IMR-90 (cell line): ENCODE results near the gene KRT34. TPM values are rescaled to one million over a fixed set of nuclear protein-coding genes. Genes with fewer than 3 reads are reported as not detected.

ENCODE experiments used
- ATAC-seq: fragments of 200-7000 bp; cut with Tn5 transposase; 2 replicates; pipeline ENCODE4 v1.9.1; 2020; ENCODE audit warnings: low read depth, mild to moderate bottlenecking, moderate library complexity
- BruUV-seq: library from RNA; stranded (reverse); fragments of 400-500 nt; replicated peaks from 2 replicates; lab custom pipeline; 2021; lab: Mats Ljungman, UMichigan
- CTCF ChIA-PET: fragments of 300-600 bp; formaldehyde crosslinking; extraction: SDS; loops from one replicate; lab custom pipeline; 2021; ENCODE audit warnings: antibody characterized with exemption; lab: Yijun Ruan, JAX
- POLR2A ChIA-PET: fragments of 300-600 bp; sonication (Branson Sonifier 250); formaldehyde crosslinking; loops from one replicate; lab custom pipeline; 2022; ENCODE audit warnings: antibody characterized with exemption; ENCODE audit not compliant: unreplicated experiment; lab: Charles Lee
- DNase-seq: peaks from one replicate; pipeline ENCODE4 v3.0.0; 2013
- H2AFZ ChIP-seq: replicated peaks from 2 replicates; pipeline ENCODE3; 2013; ENCODE audit warnings: low read length, mild to moderate bottlenecking; ENCODE audit not compliant: poor library complexity
- H2AK5ac ChIP-seq: 2 replicates; pipeline ENCODE4 v1.6.1; 2013; ENCODE audit warnings: low read depth, low read length, inconsistent platforms
- H2AK9ac ChIP-seq: replicated peaks from 2 replicates; pipeline ENCODE3; 2013; ENCODE audit warnings: mild to moderate bottlenecking, low read depth, low read length, moderate library complexity; ENCODE audit not compliant: poor library complexity
- H2BK120ac ChIP-seq: 2 replicates; pipeline ENCODE4 v1.6.1; 2013; ENCODE audit warnings: low read depth, low read length, inconsistent platforms
- H2BK15ac ChIP-seq: 3 replicates; pipeline ENCODE4 v1.6.1; 2013; ENCODE audit warnings: low read depth, low read length, inconsistent platforms
- H2BK20ac ChIP-seq: 2 replicates; pipeline ENCODE4 v1.6.1; 2013; ENCODE audit warnings: low read depth, mild to moderate bottlenecking, inconsistent platforms, low read length, moderate library complexity
- H2BK5ac ChIP-seq: 2 replicates; pipeline ENCODE4 v1.6.1; 2013; ENCODE audit warnings: mild to moderate bottlenecking, low read depth, low read length, inconsistent platforms; ENCODE audit not compliant: poor library complexity, severe bottlenecking
- H3K14ac ChIP-seq: replicated peaks from 2 replicates; pipeline ENCODE4 v1.6.1; 2013; ENCODE audit warnings: low read depth, low read length, inconsistent platforms
- H3K18ac ChIP-seq: 2 replicates; pipeline ENCODE4 v1.6.1; 2013; ENCODE audit warnings: low read depth, low read length, control low read depth
- H3K23ac ChIP-seq: 2 replicates; pipeline ENCODE4 v1.6.1; 2013; ENCODE audit warnings: low read depth, low read length, inconsistent platforms
- H3K27ac ChIP-seq: 2 replicates; pipeline ENCODE4 v1.5.1; 2013; ENCODE audit warnings: mild to moderate bottlenecking, control low read depth, low read length; ENCODE audit not compliant: insufficient read depth
- H3K27me3 ChIP-seq: 2 replicates; pipeline ENCODE4 v1.6.1; 2013; ENCODE audit warnings: low read length; ENCODE audit not compliant: control insufficient read depth, insufficient read depth
- H3K36me3 ChIP-seq: 2 replicates; pipeline ENCODE4 v1.6.1; 2013; ENCODE audit warnings: low read length, mixed read lengths; ENCODE audit not compliant: control insufficient read depth, insufficient read depth
- H3K4ac ChIP-seq: 2 replicates; pipeline ENCODE4 v1.6.1; 2013; ENCODE audit warnings: low read depth, low read length, inconsistent platforms
- H3K4me1 ChIP-seq: 2 replicates; pipeline ENCODE4 v1.6.1; 2013; ENCODE audit warnings: low read length, mixed read lengths; ENCODE audit not compliant: control insufficient read depth, insufficient read depth
- H3K4me2 ChIP-seq: 2 replicates; pipeline ENCODE4 v1.6.1; 2013; ENCODE audit warnings: low read depth, mild to moderate bottlenecking, control low read depth, low read length, moderate library complexity
- H3K4me3 ChIP-seq: 2 replicates; pipeline ENCODE4 v1.5.1; 2013; ENCODE audit warnings: low read depth, mild to moderate bottlenecking, control low read depth, low read length, moderate library complexity; ENCODE audit not compliant: insufficient read depth
- H3K56ac ChIP-seq: 2 replicates; pipeline ENCODE4 v1.6.1; 2013; ENCODE audit warnings: low read length, inconsistent platforms; ENCODE audit not compliant: insufficient read depth; ENCODE audit errors: extremely low read depth
- H3K79me1 ChIP-seq, 2 experiments: 2 replicates each; pipeline ENCODE4 v1.6.1; 2013; ENCODE audit warnings: low read length in 2 of 2, inconsistent platforms in 1 of 2, low read depth in 1 of 2
- H3K9ac ChIP-seq: 2 replicates; pipeline ENCODE4 v1.6.1; 2013; ENCODE audit warnings: low read depth, low read length, control low read depth
- H3K9me1 ChIP-seq: 2 replicates; pipeline ENCODE4 v1.6.1; 2013; ENCODE audit warnings: low read length, inconsistent platforms; ENCODE audit not compliant: insufficient read depth
- H3K9me3 ChIP-seq: 2 replicates; pipeline ENCODE4 v1.6.1; 2013; ENCODE audit warnings: low read length; ENCODE audit not compliant: control insufficient read depth, insufficient read depth
- H4K20me1 ChIP-seq: 2 replicates; pipeline ENCODE4 v1.6.1; 2013; ENCODE audit warnings: low read length, inconsistent platforms; ENCODE audit not compliant: insufficient read depth
- H4K5ac ChIP-seq: 2 replicates; pipeline ENCODE4 v1.6.1; 2013; ENCODE audit warnings: mild to moderate bottlenecking, low read depth, low read length, control low read depth
- H4K8ac ChIP-seq, 2 experiments: 2 replicates each; pipeline ENCODE4 v1.6.1; 2013; ENCODE audit warnings: low read depth in 2 of 2, low read length in 2 of 2, control low read depth in 1 of 2, inconsistent platforms in 1 of 2
- H4K91ac ChIP-seq: 2 replicates; pipeline ENCODE4 v1.6.1; 2013; ENCODE audit warnings: low read depth, low read length, inconsistent platforms; ENCODE audit not compliant: insufficient read depth
- BHLHE40 ChIP-seq: fragments of 150-350 bp; IDR thresholded peaks from 2 replicates; pipeline ENCODE4 v1.6.1; 2016; ENCODE audit warnings: mild to moderate bottlenecking, low read depth, low read length
- CEBPB ChIP-seq: IDR thresholded peaks from 2 replicates; pipeline ENCODE4 v1.6.1; 2012; ENCODE audit warnings: low read depth, low read length, improper control_type of control experiment
- CHD1 ChIP-seq: IDR thresholded peaks from 2 replicates; pipeline ENCODE4 v1.6.1; 2012; ENCODE audit warnings: low read depth, low read length, improper control_type of control experiment
- FOS ChIP-seq: fragments of 150-350 bp; IDR thresholded peaks from 2 replicates; pipeline ENCODE4 v1.6.1; 2016; ENCODE audit warnings: low read depth, low read length
- MAFK ChIP-seq: IDR thresholded peaks from 2 replicates; pipeline ENCODE4 v1.6.1; 2012; ENCODE audit warnings: low read depth, low read length, improper control_type of control experiment
- MAZ ChIP-seq: IDR thresholded peaks from 2 replicates; pipeline ENCODE4 v1.6.1; 2012; ENCODE audit warnings: low read depth, mild to moderate bottlenecking, low read length, improper control_type of control experiment, moderate library complexity, borderline replicate concordance
- MXI1 ChIP-seq: IDR thresholded peaks from 2 replicates; pipeline ENCODE4 v1.6.1; 2012; ENCODE audit warnings: low read depth, mild to moderate bottlenecking, low read length, moderate library complexity, borderline replicate concordance
- RAD21 ChIP-seq: IDR thresholded peaks from 2 replicates; pipeline ENCODE4 v1.6.1; 2012; ENCODE audit warnings: low read length, improper control_type of control experiment
- RCOR1 ChIP-seq: IDR thresholded peaks from 2 replicates; pipeline ENCODE4 v1.6.1; 2012; ENCODE audit warnings: mild to moderate bottlenecking, low read length, improper control_type of control experiment; ENCODE audit not compliant: insufficient replicate concordance
- RFX5 ChIP-seq: IDR thresholded peaks from 2 replicates; pipeline ENCODE4 v1.8.0; 2012; ENCODE audit warnings: low read depth, mild to moderate bottlenecking, low read length, moderate library complexity
- SMC3 ChIP-seq: fragments of 150-350 bp; IDR thresholded peaks from 2 replicates; pipeline ENCODE4 v1.6.1; 2016; ENCODE audit warnings: low read depth, mild to moderate bottlenecking, antibody characterized with exemption, low read length, moderate library complexity
- whole genome bisulfite sequencing, 2 experiments: methylation state at CpG; one replicate each; pipeline versions ENCODE4 v1.1.5 to v1.1.7; 2013; ENCODE audit warnings: missing lambda C conversion rate in 2 of 2; ENCODE audit not compliant: insufficient read length in 1 of 2; ENCODE audit errors: extremely low coverage in 2 of 2; 5-methylcytosine and 5-hydroxymethylcytosine counted together
- dilution Hi-C: fragments of 300-500 bp; cut with HindIII; formaldehyde crosslinking; loops from one replicate; pipeline ENCODE4 v1.14.3; 2018; ENCODE audit warnings: low sequenced_read_pairs; ENCODE audit not compliant: unreplicated experiment
- in situ Hi-C: fragments of 300-500 bp; cut with MboI; formaldehyde crosslinking; loops from 3 replicates; pipeline ENCODE4 v1.14.3; 2019; ENCODE audit warnings: low sequenced_read_pairs, inconsistent platforms, mixed read lengths
- intact Hi-C: fragments of 100-400 bp; cut with micrococcal nuclease; formaldehyde crosslinking; loops from 2 replicates; pipeline ENCODE4 v1.10.0; 2022
- polyA plus RNA-seq, 3 experiments: library from polyadenylated mRNA; depleted of rRNA; stranded (reverse); fragments of >200 nt; gene quantifications; 2 replicates each; pipeline ENCODE4 v1.2.3, GENCODE V29; 2012; ENCODE audit warnings: low replicate concordance in 1 of 3
- total RNA-seq: library from RNA; depleted of rRNA; stranded (reverse); fragments of >200 nt; gene quantifications from 2 replicates; pipeline ENCODE4 v1.2.3, GENCODE V29; 2012
- TF ChIP-seq, protein P1 (sequence below): fragments of 150-350 bp; IDR thresholded peaks from 2 replicates; pipeline ENCODE4 v1.6.1; 2017; ENCODE audit warnings: mild to moderate bottlenecking, antibody characterized with exemption, low read length, low read depth

The KRT34 gene
- total and polyA plus RNA-seq, 2 of the 4 experiments (the other 2 are of a cell fraction): 3.4 to 3.6 TPM

DNA sequence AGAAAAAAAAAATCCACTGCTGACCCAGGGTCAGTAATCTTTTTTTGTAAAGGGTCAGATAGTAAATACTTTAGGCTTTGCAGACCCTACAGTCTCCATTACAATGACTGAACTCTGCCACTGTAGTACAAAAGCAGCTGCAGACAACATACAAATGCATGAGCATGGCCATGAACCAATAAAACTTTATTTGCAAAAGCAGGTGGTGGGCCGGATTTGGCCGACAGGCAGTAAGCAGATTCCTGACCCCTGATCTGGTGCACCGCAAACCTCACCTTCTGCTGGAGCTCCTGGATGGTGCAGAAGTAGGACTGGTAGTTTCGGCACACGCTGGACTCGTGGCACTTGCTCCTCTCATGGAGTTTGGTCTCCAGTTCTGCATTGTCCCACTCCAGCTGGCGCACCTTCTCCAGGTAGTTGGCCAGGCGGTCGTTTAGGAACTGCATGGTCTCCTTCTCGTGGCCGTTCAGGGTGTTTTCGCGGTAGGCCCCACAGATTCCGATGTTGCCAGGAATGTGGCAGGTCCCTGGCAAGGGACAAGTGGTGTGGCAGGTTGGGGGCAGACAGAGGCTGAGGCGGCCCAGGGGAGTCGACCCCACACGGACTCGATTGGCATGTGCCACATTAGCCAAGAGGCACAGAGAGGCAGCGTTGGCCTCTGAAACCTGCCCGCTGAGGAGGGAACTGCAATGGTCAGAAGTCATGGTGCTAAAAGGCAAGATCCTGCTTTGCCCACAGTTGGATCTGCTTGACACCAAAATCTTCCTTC is 29.1 kb upstream of the KRT34 start:
- intact Hi-C loops (no loop called here), in situ Hi-C loops (no loop called here), dilution Hi-C loops (no loop called here)
- Histone ChIP-seq H4K91ac (no peak overlapping the region), H3K36me3 (no peaks in the 10 kb centered on the region), H3K4ac (no peak overlapping the region), H3K9me1 (peaks cover 6% of the 10 kb centered on the region), H3K27me3 (no peaks in the 10 kb centered on the region), H3K4me1 (peaks cover 11% of the 10 kb centered on the region), H3K27ac (no peak overlapping the region), H3K14ac (no peak overlapping the region), H2AK9ac (no peak overlapping the region), H3K56ac (no peak overlapping the region), H4K5ac (no peak overlapping the region), H2BK5ac (no peak overlapping the region), H3K9me3 (no peaks in the 10 kb centered on the region), H4K20me1 (no peaks in the 10 kb centered on the region), H3K18ac (no peak overlapping the region), H2AK5ac (no peak overlapping the region; the same call in 1 of the 2 replicates), H2BK20ac (no peak overlapping the region), H3K4me3 (no peak overlapping the region), H2AFZ (no peak overlapping the region), H3K23ac (no peak overlapping the region), H3K4me2 (no peak overlapping the region), H3K79me1 (no peaks in the 10 kb centered on the region), H4K8ac (no peak overlapping the region), H2BK15ac (no peak overlapping the region), H3K9ac (no peak overlapping the region), H2BK120ac (no peak overlapping the region)
- no peak for ATAC-seq
- BruUV-seq: no TSS peak
- no peak for TF ChIP-seq CEBPB
- no peak for TF ChIP-seq MAZ
- no peak for TF ChIP-seq MXI1
- no peak for TF ChIP-seq RCOR1
- no peak for TF ChIP-seq MAFK
- no peak for TF ChIP-seq SMC3
- TF ChIP-seq FOS: no peak
- TF ChIP-seq, protein P1, sequence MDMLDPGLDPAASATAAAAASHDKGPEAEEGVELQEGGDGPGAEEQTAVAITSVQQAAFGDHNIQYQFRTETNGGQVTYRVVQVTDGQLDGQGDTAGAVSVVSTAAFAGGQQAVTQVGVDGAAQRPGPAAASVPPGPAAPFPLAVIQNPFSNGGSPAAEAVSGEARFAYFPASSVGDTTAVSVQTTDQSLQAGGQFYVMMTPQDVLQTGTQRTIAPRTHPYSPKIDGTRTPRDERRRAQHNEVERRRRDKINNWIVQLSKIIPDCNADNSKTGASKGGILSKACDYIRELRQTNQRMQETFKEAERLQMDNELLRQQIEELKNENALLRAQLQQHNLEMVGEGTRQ: no peak
- no peak for TF ChIP-seq CHD1
- no peak for TF ChIP-seq RAD21
- TF ChIP-seq BHLHE40: no peak
- no peak for TF ChIP-seq RFX5
- no peak for DNase-seq
- ChIA-PET POLR2A (no interaction called here), CTCF (no interaction called here)
- 93% methylated on average over 16 of the region's 20 CpGs; no CpG with 5 or more reads in 1 of the 2 experiments for WGBS, 2 experiments
